ENCODE measurements around the gene HOXC10. TPM values are rescaled to one million over a fixed set of nuclear protein-coding genes. Genes with fewer than 3 reads are reported as not detected.

HOXC10 gene
- total and polyA plus RNA-seq, 8 donors: not detected

DNA sequence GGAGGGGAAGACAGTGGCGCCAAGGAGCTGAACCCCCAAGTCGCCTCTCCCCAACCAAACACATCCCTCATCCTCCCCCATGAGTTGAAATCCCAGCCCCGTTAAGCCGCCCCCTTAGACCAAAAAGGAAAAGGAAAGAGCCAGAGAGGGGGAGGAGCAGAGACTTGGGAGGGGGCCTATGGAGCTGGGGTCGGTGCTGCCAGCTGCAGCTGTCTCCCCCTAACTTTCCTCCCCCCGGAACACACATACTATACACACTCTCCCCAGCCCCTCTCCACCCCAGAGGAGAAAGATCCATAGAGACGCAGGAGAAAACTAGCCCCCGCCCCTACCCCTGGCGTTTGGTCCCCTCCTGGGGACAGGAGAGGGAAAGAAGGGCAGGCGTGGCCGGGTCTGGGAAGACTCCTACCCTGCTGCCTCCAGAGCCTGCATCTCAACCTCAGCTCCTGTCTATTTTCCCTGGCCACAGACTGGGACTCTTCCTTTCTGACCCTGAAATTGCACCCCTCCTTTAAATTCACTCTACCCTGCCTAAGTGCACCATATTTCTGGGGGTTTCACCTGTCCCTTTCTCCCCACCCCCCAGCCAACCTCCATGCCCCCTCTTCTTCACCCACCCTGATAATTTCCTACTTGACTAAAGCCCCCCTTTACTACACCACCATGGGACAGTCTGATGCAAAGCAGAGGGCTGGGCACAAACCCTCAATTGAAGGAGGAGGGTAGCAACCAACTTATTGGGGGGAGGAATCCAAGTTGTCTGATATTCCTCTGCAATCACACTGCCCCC lies 13.4 kb downstream of the HOXC10 start:
- intact Hi-C loops (cut with DNase I; ENCODE audit: low total_unique reads): no loop called here
- Histone ChIP-seq H3K4me1 (peaks cover 33 to 58% (median 52%) of the 10 kb centered on the region in 4 donors), H3K27ac (no peak overlapping the region), H3K36me3 (no peaks in the 10 kb centered on the region), H3K27me3 (peaks cover 69 to 100% (median 100%) of the 10 kb centered on the region in 3 donors), H3K9me3 (no peaks in the 10 kb centered on the region), H3K4me3 (no peak overlapping the region)
- 6 to 13% (median 8%) methylated on average over 11 of the region's 11 CpGs for WGBS, 5 donors
- TF ChIP-seq CTCF (IDR thresholded peaks at IDR 0.05) (no peak), POLR2AphosphoS5 (IDR thresholded peaks at IDR 0.05) (no peak), EP300 (IDR thresholded peaks at IDR 0.05) (no peak), POLR2A (IDR thresholded peaks at IDR 0.05) (no peak)
- DNase-seq: no peak

DNA sequence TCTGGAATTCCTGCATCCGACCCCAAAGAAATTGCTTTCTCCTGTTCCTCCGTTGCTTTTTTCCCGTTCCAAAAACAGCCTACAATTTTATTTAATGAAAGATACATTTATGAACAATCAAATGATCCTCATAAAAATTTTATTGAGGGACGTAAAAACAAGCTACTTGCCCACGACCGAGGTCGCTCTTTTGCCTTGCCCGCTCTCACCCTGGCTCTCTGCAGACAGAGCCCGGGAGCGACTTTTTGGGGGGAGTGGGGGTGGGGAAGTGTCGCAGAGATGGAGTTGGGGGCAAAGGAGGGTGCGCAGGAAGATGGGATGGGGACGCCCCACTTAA lies 13.9 kb downstream of the HOXC10 start:
- H3K4me3 ChIP-seq: no peak overlapping the region
- peaks cover 33 to 54% (median 52%) of the 10 kb centered on the region in 4 donors for H3K4me1 ChIP-seq
- 10 to 16% (median 12%) methylated on average over 13 of the region's 13 CpGs for WGBS, 5 donors
- DNase-seq: no peak
- no peaks in the 10 kb centered on the region for H3K36me3 ChIP-seq
- TF ChIP-seq POLR2AphosphoS5 (IDR thresholded peaks at IDR 0.05): no peak
- no peak for TF ChIP-seq EP300 (IDR thresholded peaks at IDR 0.05)
- no peak for TF ChIP-seq CTCF (IDR thresholded peaks at IDR 0.05)
- no peak for TF ChIP-seq POLR2A (IDR thresholded peaks at IDR 0.05)
- H3K9me3 ChIP-seq: no peaks in the 10 kb centered on the region
- H3K27ac ChIP-seq: no peak overlapping the region
- intact Hi-C loops (cut with DNase I; ENCODE audit: low total_unique reads): no loop called here
- peaks cover 69 to 100% (median 100%) of the 10 kb centered on the region in 3 donors for H3K27me3 ChIP-seq

DNA sequence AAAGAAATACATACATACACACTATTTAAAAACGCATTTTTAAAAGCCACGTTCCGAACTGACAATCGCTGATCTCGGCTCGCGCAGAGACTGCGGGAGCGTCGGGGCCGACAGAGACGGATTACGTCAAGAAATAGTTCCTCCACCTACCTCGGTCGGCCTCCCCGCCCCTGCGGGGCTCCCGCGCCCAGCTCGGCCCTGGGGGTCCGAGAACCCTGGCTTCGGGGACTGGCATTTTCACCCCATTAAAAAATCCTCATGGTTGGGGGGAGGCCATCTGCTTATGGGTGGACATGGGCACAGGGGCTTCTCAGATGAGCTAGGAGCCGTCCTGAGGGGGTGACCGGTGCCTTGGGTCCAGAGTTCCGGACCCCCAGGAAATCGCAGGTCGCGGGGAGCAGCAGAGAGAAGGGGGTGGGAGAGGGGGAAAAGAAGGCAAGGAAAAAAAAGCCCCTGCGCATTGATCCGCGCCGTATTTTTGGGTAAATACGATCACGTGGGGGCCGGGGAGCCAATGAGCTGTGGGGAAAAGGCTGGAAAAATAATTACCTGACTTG lies 14.7 kb downstream of the HOXC10 start:
- peak overlapping the region; percentile 9 to 39 (median 22) for H3K4me3 ChIP-seq
- H3K4me1 ChIP-seq: peaks cover 26 to 47% (median 44%) of the 10 kb centered on the region in 4 donors
- H3K36me3 ChIP-seq: no peaks in the 10 kb centered on the region
- intact Hi-C loops (cut with DNase I; ENCODE audit: low total_unique reads): no loop called here
- no peak overlapping the region for H3K27ac ChIP-seq
- no peak for DNase-seq
- peaks cover 65 to 100% (median 100%) of the 10 kb centered on the region in 3 donors for H3K27me3 ChIP-seq
- 3 to 7% (median 6%) methylated on average over 16 to 35 of the region's 35 CpGs for WGBS, 5 donors
- H3K9me3 ChIP-seq: no peaks in the 10 kb centered on the region
- TF ChIP-seq POLR2AphosphoS5 (IDR thresholded peaks at IDR 0.05) (no peak), EP300 (IDR thresholded peaks at IDR 0.05) (no peak), POLR2A (IDR thresholded peaks at IDR 0.05) (no peak), CTCF (IDR thresholded peaks at IDR 0.05) (no peak)

- no peak for DNase-seq
- WGBS, 5 donors: 2 to 13% (median 5%) methylated on average over 73 to 87 of the region's 87 CpGs
- no peaks in the 10 kb centered on the region for H3K9me3 ChIP-seq
- intact Hi-C loops (cut with DNase I; ENCODE audit: low total_unique reads): no loop called here
- no peak for TF ChIP-seq EP300 (IDR thresholded peaks at IDR 0.05)
- TF ChIP-seq POLR2A (IDR thresholded peaks at IDR 0.05): no peak
- no peak for TF ChIP-seq POLR2AphosphoS5 (IDR thresholded peaks at IDR 0.05)
- no peak for TF ChIP-seq CTCF (IDR thresholded peaks at IDR 0.05)
- H3K27me3 ChIP-seq: peaks cover 65 to 100% (median 100%) of the 10 kb centered on the region in 3 donors
- peak within 1 kb of the TSS; percentile 9 to 39 (median 22) for H3K4me3 ChIP-seq
- H3K36me3 ChIP-seq: no peaks in the 10 kb centered on the region
- H3K4me1 ChIP-seq: peaks cover 19 to 41% (median 37%) of the 10 kb centered on the region in 4 donors
- H3K27ac ChIP-seq: no peak within 1 kb of the TSS
These were observed 15.5 kb downstream of the HOXC10 start, which contains the start of gene HOXC9 for GRCh38 chr12:54000116-54001114. Gene HOXC9 (plus strand): TSS chr12:54000161. CDS start chr12:54000189, 28 bp downstream.
